Fibroblast of mammary gland (primary cell): ENCODE measurements around the gene NRARP.

Experiments used
- DNase-seq: peaks from one replicate; pipeline ENCODE4 v3.0.0-alpha.2; 2010; ENCODE audit warnings: low read depth
- H3K4me3 ChIP-seq: 2 replicates; pipeline ENCODE4 v1.5.1; 2011; ENCODE audit warnings: low read depth, mild to moderate bottlenecking, low read length, moderate library complexity; ENCODE audit not compliant: control insufficient read depth
- CTCF ChIP-seq: conservative IDR thresholded peaks from 2 replicates; pipeline ENCODE4 v1.5.1; 2011; ENCODE audit warnings: low read depth, low read length, inconsistent platforms; ENCODE audit not compliant: control insufficient read depth, insufficient read depth

The NRARP gene

GRCh38 chr9:137326445-137327065, 24.5 kb upstream of the NRARP start:
- TF ChIP-seq CTCF: no peak
- no peak for DNase-seq
- no peak overlapping the region for H3K4me3 ChIP-seq

GRCh38 chr9:137325799-137326198, 23.7 kb upstream of the NRARP start:
- no peak for DNase-seq
- no peak for TF ChIP-seq CTCF
- H3K4me3 ChIP-seq: no peak overlapping the region

GRCh38 chr9:137325124-137325523, 23.1 kb upstream of the NRARP start:
- no peak for TF ChIP-seq CTCF
- no peak for DNase-seq
- no peak overlapping the region for H3K4me3 ChIP-seq

GRCh38 chr9:137323531-137324331, 21.7 kb upstream of the NRARP start:
- no peak overlapping the region for H3K4me3 ChIP-seq
- DNase-seq: no peak
- TF ChIP-seq CTCF: no peak

GRCh38 chr9:137321726-137322361, 19.8 kb upstream of the NRARP start:
- no peak for TF ChIP-seq CTCF
- DNase-seq: no peak
- no peak overlapping the region for H3K4me3 ChIP-seq

- no peak for DNase-seq
- TF ChIP-seq CTCF: no peak
- H3K4me3 ChIP-seq: no peak overlapping the region
Observed at GRCh38 chr9:137320555-137321384, 18.7 kb upstream of the NRARP start.
